GM18498 (cell line): ENCODE data around the gene TLE4.
A peak's percentile ranks its signal among the peaks of the same experiment; 100 is the strongest.
"Not testable (repeated sequence)": the region's sequence is repeated elsewhere in the genome, so short reads cannot be mapped to it uniquely, and the experiment has no call there.

Source experiments
- ATAC-seq: cut with Tn5 transposase; IDR thresholded peaks from one replicate; pipeline ENCODE4 v1.9.1; 2021; ENCODE audit warnings: mild to moderate bottlenecking, moderate library complexity; ENCODE audit not compliant: unreplicated experiment

Gene TLE4

GRCh38 chr9:79598562-79599345, 27.0 kb downstream of the TLE4 start:
- no peak for ATAC-seq

GRCh38 chr9:79600466-79600865, 28.7 kb downstream of the TLE4 start:
- ATAC-seq, result no peak

GRCh38 chr9:79603222-79603920, 31.6 kb downstream of the TLE4 start:
- ATAC-seq, result no peak

- no peak for ATAC-seq
Measured at GRCh38 chr9:79604149-79604548, 32.4 kb downstream of the TLE4 start.

- ATAC-seq, result no peak
Measured at GRCh38 chr9:79604921-79605562, 33.3 kb downstream of the TLE4 start.

GRCh38 chr9:79606529-79606928, 34.8 kb downstream of the TLE4 start:
- ATAC-seq, result not testable (repeated sequence)

GRCh38 chr9:79609468-79610018, 37.8 kb downstream of the TLE4 start:
- no peak for ATAC-seq

- ATAC-seq, result no peak
Measured at GRCh38 chr9:79610019-79610631, 38.4 kb downstream of the TLE4 start.

- ATAC-seq, result peak; percentile 81
Measured at GRCh38 chr9:79610791-79611614, 39.2 kb downstream of the TLE4 start.

GRCh38 chr9:79613145-79613544, 41.4 kb downstream of the TLE4 start:
- no peak for ATAC-seq

- no peak for ATAC-seq
Measured at GRCh38 chr9:79615038-79615437, 43.3 kb downstream of the TLE4 start.

GRCh38 chr9:79616013-79616412, 44.2 kb downstream of the TLE4 start:
- ATAC-seq, result no peak

- ATAC-seq, result no peak
Measured at GRCh38 chr9:79616971-79617370, 45.2 kb downstream of the TLE4 start.

- no peak for ATAC-seq
Measured at GRCh38 chr9:79617395-79617794, 45.6 kb downstream of the TLE4 start.

GRCh38 chr9:79619930-79620329, 48.2 kb downstream of the TLE4 start:
- no peak for ATAC-seq

GRCh38 chr9:79621916-79622575, 50.3 kb downstream of the TLE4 start:
- no peak for ATAC-seq

- ATAC-seq, result peak; percentile 96
Measured at GRCh38 chr9:79623799-79624721, 52.3 kb downstream of the TLE4 start.

- ATAC-seq, result no peak
Measured at GRCh38 chr9:79629721-79630120, 58.0 kb downstream of the TLE4 start.
